GM19467 (cell line): ENCODE measurements around the gene PLCE1.

Experiments used
- ATAC-seq: cut with Tn5 transposase; IDR thresholded peaks from one replicate; pipeline ENCODE4 v1.9.1; 2021; ENCODE audit warnings: mild to moderate bottlenecking, moderate library complexity; ENCODE audit not compliant: unreplicated experiment

The PLCE1 gene

DNA sequence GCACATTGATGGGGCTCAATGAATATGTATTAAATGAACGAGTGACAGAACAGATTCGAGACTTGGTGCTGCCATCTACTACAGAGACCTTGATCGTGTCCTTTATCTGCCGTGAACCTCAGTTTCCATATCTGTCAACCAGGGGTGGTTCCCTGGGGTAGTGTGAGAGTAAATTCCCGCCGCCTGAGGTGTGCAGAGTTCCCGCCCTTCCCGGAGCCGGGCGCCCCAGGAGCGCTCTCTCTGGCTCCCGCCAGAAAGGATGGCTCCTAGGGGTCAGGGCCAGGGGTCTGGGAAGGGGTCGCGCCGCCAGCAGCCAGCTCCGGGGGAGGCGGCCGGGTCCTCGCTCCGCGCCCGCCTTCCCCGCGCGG is 333 bp upstream of the PLCE1 start:
- ATAC-seq = no peak

DNA sequence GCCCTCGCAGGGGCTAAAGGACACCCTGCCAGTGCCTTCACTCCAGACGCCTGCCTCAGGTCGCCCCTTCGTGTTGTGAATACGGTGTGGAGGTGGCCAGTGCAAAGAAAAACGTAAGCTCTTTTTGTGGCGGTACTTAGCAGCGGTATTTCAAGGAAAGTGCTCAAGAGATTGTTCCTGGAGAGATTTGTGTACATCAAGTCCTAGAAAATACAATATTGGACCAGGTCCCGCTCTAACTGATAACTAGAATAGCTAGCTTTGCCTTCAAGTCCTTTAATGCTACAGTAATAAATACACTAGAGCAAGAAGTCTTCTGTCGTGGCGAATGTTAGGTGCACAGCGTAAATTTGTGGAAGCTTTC is 689 bp downstream of the PLCE1 start:
- ATAC-seq = no peak

DNA sequence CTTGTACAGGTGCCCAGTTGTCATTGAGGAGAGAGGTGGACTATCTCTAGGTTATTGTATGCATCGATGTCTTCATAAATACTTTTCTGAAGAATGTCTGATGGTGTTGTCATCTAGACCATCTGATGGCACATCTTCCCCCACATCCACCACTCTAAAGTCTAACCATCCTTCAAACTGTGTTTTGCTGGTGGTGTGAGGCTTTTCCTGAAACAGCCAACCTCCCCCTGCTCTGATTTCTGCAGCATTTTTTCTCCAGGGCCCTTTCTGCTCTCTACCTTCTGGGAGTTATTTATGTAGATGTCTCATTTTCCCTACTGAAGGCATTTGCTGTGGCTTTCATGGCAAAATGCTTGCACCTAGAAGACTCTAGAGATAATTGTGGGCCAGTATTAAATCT is 1.5 kb downstream of the PLCE1 start:
- no peak for ATAC-seq

DNA sequence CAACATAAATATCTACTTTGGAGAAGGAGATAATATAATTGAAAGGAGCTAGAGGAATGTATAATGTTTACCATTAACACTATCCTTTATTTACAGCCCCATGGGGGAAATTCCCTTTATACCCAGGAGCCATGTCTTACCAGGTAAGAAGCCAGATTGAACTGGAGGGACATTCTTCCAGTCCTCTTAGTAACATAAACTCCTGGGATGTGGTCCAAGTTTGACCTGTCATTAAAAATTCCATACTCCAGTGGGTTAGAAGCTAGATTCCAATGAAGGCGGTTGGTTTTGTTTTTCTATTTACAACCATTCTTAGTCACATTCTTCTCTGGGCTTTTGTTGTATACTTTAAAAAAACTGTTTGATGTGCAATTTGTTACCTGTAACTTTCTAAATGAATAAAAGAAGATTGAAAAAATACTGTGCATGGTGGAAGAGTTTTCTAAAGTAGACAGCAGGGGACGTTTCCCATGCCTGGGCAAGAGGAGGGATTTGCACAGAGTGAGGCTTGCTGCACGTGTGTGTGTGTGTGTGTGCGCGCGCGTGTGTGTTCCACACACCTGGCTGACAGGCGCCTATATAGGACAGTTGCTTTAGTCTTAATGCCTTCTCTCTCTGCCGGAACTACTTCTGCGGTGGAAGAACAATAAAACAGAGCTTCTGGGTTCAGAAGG is 2.0 kb downstream of the PLCE1 start:
- ATAC-seq = no peak

DNA sequence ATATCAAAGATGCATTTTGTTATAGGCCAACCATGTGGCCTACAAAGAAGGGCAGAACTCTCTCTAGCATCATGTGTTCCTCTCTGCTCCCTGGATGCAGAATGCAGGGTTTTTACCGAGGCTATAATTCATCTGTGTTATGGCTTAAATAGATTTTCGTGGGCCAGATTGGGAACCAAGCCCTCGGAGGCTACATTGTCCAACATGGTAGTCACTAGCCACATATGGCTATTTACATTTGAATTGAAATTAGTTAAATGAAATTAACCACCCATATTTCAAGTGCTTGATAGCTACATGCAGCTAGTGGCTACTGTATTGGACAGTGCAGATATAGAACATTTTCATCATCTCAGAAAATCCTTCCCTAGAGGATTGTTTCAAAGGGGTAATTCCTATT is 2.8 kb downstream of the PLCE1 start:
- no peak for ATAC-seq

DNA sequence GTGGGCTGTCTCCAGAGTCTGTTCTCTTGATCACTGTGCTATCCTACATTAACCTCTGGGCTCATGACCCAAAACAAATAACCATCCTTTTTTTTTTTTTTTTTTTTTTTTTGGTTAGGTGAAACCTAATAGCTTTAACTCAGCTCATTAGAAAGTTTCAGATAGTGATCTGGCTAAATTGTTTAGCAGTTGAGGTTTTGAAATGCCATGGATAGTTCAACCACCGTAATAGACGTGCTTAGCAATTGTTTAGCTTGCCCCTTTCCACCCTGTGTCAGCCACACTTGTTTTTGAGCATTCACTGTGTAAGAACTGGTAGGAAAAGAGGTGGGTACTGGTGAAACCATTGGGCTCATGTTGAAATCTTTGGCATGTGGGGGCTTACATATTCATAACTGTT is 3.8 kb downstream of the PLCE1 start:
- ATAC-seq = no peak

DNA sequence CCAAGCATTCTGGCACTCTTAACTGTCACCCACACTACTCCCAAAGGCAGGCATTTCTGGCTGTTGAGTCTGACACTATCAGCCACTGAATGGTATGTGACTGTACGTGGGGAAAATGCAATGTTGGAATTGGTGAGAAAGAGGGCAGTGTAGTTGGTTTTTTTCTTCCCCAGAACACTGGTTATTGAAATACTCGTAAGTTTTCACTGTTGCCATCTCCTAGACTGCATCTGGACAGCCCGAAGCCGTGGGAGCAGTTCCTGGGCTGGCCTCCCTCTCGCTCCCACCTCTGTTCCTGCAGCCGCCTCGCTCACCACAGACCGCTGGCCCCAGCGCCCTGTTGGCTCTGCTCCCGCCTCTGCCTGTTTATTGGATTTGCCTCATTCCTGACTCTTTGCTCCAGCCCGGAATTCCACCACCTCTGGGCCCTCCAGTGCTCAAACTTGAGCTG is 5.7 kb downstream of the PLCE1 start:
- ATAC-seq = no peak

DNA sequence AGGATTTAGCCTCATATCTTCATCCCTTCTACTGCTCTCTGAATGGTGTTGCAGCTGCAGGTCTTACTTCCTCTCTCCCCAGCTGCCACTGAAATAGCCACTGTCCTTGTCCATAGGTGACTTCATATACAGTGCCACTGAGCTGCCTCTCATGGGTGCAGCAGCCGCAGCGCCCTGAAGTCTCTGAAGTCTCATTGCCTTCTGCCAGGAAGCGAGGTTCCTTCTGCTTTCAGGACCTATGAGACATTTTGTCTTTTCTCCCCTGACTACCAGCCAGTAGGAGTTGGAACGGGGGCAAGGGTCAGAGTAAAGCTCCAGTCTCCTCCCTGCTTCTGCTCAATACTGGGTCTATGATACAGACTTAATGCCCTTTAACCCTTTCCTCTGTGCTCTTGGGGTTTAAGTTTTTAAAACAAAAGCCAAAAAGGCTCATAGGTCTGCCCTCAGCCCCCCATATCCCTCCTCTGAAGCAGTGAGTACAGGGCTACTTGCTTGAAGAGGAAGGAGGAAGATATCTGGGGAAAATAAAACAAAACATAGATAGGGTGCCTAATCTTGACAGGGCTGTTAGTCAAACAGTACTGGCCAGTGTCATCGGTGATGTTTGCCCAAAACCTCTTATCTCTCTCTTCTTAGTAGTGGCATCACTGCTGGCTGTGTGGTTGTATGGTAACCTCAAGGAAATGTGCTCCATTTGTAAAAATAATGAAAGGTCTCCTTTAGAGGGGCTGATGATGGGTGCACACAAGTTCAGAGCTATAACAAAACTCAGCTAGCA is 7.1 kb downstream of the PLCE1 start:
- no peak for ATAC-seq

DNA sequence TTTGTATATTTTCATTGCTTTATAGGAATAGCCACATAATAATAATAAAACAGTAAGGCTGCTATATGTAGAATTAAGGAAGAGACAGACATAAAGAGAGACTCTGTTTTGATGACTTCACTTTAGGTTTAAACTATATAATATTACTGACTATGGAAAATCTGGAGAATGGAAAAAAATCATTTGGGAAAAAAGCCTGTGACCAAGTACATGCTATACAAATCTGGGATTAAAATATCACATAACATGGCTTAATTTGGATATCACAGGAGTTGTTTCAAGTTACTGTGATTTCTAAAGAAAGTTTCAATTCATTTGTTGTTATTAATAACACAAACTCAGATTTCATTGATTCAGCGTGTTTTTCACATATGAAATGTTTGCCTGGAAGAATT is 7.7 kb downstream of the PLCE1 start:
- no peak for ATAC-seq

DNA sequence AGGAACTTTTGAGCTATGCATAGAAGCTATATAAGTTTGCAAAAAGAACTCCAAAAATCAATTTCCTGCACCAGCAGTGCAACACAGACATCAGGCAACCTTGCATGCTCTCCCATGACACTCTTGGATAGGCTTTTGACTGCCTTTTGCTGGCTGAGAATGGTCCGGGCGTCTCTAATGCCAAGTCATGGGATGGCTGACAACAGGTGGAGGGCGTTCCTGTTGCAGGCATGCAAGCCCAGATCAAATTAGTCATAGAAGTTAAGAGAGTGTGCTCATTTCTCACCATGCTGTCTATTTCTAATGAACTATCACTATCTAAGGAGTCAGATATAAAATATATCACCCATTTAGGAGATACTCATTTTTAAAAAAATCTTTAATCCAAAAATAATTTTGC is 8.4 kb downstream of the PLCE1 start:
- ATAC-seq = no peak

DNA sequence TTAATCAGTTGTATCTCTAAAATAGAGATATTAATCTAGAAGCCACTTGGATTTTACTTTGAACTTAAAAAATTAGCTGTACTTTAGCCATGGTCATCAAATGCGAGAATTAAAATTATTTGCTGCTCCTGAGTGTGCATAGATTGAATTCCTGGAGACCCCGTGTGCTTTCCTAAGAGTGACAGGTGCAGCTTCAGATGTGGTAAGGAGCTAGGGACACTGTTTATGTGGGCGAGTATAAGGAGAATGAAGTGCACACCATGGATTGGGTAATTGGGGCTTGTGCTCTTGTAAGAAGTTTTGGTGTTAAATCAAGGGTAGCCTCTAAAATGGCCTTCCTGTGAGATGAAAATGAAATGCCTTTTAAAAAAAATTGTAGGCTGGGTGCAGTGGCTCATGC is 9.8 kb downstream of the PLCE1 start:
- ATAC-seq = no peak

DNA sequence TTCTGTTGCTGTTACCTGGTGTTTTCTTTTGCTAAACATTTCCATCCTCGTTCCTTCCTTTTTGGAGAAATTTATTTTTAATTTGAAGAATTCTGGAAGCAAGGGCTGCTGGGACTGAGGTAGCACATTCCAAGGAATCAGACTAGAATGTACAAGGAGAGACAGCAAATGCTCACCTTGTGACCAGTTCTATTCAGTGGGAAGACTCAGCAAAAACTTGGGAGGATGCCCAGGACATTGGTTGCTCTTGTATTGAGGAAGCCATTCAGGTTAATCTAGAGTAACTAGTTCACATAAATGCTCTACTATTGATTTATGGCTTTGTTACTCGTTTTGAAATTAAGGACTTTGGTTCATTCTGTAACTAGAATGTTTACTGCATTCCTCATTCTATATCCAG is 11.3 kb downstream of the PLCE1 start:
- ATAC-seq = no peak

DNA sequence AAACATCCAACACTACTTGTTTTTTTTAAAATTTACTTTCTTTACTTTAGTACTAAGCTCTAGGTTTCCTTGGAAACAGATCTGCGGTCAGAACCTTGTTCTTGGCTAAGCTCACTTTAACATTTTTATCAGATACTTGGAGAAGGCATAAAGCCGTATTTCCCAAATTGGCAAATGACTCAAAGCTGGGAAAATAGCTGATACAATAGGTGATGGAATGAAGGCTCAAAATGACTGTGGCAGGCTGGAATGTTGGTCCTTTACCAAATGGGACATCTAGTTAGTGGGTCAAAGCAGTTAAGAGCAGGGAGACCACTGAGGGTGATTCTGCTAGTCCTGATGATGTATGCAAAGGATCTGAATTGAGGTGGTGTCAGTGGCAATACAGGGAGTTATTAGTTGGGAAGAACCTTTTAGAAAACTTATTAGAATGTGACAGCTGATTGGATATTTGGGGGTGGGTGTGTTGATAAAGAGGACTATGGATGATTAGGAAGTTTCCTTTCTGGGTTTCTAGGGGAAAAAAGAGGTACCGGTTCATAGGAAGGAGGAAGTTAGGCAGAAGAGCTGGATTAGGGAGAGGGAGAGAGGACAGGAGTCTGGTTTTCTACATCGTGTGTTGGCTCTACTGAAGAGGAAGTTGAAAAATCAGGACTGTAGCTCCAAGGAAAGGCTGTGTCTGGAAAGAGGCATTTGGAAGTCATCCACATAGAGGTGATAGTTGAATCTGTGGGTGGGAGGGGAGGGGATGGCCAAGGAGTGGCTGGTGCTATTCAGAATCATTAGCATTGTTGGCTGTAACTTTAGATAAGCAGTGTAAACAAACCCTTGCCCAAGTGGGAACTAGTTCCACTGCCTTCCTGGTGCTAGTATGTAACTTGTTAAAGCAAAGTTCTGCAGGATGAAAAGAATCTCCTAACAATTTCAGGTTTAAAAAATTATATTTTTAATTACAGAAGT is 13.1 kb downstream of the PLCE1 start:
- no peak for ATAC-seq

DNA sequence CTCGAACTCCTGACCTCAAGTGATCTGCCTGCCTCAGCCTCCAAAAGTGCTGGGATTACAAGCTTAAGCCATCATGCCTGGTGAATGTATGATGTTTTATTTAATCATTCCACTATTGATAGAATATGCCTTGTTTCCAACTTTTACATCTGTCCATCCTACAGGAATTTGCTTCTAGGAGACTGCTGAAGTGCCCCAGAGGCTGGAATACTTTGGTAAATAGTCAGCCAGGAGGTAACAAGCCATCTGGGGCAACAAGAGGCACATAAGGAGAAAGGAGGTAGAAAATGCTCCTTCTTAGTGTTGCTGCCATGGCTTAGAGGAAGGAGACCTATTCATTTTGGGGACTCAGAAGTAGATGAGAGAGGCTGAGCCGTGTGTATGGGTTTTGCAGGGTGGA is 14.8 kb downstream of the PLCE1 start:
- ATAC-seq = no peak

DNA sequence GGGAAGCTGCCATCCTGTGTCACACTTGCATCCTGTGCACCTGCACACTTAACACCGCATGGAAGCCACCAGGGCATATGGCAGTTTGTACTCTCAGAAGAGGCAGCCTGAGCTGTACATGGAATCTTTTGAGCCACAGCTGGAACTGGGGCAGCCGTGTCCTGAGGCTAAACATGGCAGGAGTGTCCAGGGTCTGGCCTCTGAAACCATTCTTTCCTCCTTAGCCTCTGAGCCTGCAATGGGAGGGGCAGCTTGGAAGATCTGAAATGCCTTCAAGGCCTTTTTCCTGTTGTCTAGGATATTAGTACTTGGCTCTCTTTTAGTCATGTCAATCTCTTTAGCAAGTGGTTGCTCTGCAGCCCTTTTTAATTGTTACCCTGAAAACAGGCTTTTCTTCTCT is 16.4 kb downstream of the PLCE1 start:
- ATAC-seq = no peak

DNA sequence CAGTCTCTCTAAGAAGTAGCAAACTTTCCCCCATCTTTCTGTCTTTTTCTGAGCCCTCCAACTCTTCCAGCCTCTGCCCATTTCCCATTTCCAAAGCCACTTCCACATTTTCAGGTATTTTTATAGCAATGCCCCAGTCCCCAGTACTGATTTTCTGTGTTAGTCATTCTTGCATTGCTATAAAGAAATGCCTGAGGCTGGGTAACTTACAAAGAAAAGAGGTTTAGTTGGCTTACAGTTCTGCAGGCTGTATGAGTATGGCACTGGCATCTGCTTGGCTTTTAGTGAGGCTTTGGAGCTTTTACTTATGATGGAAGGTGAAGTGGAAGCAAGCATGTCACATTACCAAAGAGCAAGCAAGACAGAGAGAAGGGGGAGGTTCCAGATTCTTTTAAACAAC is 17.2 kb downstream of the PLCE1 start:
- no peak for ATAC-seq

DNA sequence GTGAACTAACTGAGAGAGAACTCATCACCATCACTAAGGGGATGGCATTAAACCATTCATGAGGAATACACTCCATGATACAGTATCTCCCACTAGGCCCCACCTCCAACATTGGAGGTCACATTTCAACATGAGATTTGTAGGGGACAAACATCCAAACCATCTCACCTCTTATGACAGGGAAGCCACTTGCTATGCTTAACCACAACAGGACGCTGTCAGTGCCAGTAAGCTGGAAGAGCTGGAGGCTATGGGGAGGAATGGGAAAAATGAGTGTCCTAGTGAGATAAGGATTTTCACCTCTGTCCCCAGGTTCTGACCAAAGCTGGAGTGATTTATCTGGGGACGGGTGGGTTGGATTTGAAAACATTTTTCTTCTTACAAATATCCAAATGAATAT is 17.6 kb downstream of the PLCE1 start:
- no peak for ATAC-seq

DNA sequence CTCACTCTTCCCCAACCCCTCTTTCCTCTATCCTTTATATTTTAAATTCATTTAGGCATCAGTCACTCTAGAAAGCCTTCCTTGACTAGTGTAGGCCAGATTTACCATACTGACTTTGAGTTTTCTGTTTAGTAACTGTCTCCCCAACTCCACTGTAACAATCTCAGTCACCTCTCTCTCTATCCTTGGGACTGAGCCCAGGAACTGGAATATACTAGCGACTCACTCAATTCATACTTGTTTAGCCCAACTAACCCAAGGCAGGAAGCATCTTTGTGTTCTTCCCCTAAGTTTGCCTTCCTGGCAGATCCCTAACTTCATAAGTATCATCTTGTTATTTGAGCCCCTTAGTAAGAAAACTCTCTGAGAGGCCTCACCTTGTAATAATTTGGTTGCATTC is 19.1 kb downstream of the PLCE1 start:
- ATAC-seq = no peak

DNA sequence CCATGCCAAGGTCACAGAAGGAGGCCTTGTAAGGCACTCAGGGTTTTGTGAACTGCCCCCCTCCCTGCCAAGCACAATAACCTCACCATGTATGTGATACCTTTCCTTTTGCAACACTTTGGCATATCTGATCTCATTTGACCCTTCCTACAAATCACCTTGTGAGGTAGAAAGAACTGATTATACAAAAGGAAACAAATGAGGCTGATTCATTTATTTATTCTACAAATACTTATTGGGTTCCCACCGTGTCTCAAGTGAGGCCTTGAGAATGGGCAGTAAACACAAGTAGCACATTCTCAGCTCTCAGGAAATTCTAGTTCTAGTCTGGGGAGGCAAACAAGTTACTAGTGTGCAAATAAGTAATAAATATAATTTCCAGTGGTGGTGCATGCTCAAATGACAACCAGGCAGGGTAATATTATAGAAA is 19.6 kb downstream of the PLCE1 start:
- ATAC-seq = no peak

DNA sequence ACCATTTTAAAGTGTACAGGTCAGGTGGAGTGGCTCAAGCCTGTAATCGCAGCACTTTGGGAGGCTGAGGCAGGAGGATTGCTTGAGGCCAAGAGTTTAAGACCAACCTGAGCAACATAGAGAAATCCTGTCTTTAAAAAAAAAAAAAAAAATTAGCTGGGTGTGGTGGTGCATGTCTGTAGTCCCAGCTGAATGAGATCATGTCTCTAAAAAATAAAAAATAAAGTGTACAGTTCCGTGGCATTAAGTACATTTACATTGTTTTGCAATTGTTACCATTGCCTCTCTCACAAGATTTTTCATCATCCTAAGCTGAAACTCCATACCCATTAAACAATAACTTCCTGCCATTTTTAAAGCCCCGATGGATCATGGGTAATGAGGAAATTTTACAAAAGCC is 20.6 kb downstream of the PLCE1 start:
- no peak for ATAC-seq
